ENCODE results near the gene RHBDL3.
"Not testable (repeated sequence)": the region's sequence is repeated elsewhere in the genome, so short reads cannot be mapped to it uniquely, and the experiment has no call there.

RHBDL3 gene

DNA sequence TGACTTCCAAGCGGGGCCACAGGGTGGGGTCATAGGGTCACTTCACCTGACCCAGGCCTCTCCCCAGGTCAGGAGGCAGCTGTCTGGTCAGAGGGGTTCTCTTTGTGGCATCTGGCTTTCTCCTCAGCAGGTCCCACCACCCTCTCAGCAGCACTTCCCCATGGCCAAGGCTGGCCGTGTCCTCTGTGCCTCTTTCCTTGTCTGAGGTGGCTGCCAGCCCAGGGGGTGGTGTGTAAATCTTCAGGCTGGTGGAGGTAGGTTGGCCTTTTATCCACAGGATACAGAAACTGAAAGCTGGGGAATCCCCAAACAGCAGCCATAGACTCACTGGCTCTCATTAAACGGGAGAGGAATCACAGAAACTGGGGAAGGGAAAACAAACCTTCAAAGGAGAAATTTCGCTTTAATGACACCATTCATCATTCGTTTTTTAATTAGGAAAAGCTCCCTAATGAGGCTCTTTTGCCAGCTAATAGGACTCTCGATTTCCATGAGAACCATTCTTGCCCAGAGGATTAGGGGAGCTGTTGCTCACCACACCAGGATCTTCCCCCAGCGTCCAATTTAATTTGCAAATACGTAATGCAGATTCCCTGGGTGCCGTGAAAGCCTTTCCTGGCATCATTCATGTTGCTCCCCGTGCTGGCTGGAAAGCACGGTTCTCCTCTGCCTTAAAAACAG is 58.3 kb downstream of the RHBDL3 start:
- no peak for DNase-seq (ENCODE audit: low read depth)

DNA sequence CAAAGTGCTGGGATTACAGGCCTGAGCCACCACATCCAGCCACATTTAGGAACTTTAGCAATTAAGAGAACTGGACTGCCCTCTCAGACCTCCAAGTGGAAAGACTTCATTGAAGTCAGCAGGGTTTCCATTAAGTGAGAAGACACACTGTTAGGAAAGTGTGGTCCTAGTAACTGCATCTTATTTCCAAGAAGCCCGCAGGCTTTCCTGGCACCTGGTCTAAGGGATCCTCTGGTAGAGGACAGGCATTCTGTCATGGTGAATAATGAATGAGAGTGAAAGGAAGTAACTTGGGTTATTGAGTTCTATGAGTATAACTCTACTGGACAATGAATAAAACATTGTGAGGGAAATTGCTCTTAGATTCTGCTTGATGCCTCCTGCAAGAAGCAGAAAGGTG is 62.3 kb downstream of the RHBDL3 start:
- DNase-seq (ENCODE audit: low read depth), result no peak

DNA sequence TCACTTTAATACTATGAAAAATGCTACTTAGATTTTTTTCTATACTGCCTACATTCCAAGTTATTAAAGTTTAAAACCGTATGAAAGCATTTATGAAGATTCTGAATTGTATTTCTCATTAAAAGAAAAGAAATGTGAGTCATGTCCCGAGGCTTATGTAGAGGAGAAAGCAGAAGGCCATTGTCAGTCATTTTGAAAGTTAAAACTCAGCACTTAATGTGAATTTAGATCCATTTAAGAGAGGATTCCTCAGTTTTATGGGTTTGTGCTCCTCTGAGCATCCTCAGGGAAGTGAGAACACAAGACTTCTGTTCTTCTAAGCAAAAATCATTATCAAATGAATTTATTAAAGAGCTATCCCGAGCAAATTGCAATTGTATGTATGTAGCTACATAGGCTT is 64.5 kb downstream of the RHBDL3 start:
- DNase-seq (ENCODE audit: low read depth), result no peak

DNA sequence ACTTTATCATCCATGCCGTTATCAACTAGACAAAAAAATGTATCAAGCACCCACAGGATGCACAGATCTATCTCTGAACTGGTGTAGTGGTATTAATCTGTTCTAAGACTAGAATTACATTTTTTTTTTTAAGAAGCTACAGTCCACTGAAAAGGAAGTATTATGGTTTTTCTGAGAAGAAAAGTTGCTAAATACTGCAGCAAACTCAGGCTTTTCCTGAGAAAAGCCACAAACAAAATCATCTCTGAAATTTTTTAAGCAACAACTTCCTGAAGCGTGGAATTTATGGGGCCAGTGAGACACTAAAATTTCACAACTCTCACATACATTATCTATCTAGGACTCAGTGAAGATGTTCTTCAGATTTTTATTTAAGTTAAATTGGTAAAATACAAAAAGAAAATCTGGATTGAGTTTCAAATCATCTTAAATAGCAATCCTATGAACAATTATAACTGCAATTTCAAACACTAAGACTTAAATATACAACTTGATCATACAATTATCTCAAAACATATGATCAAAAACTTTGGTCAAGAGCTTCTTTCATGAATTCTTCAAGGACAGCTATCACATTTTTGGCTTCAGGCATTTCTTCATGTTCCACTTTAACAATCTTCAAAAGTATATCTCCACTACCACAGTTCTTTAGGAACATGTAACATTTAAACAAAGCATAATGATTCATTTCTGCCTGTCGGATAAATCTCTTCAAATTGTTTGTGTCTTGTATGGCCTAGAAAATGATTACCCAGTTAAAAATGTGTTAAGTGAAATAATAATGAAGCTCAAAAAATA is 65.8 kb downstream of the RHBDL3 start:
- DNase-seq (ENCODE audit: low read depth), result no peak

DNA sequence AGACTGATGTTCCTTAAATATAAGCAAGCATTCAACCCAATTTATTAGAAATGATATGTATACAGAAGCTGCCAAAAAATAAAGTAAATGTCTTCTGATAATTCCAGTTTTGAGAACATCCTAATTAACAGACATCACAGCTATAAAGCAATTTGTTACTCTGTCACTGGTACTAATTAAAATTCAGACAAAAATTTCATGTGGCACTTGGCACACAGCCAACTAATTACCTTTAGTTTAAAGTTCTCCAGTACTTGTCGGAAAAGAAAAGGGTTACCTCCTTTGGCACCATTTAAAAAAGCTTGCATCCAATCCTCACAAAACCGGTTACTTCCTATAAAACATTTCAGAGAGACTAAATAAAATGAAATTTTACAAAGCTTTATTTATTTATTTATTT is 67.6 kb downstream of the RHBDL3 start:
- DNase-seq (ENCODE audit: low read depth), result no peak

DNA sequence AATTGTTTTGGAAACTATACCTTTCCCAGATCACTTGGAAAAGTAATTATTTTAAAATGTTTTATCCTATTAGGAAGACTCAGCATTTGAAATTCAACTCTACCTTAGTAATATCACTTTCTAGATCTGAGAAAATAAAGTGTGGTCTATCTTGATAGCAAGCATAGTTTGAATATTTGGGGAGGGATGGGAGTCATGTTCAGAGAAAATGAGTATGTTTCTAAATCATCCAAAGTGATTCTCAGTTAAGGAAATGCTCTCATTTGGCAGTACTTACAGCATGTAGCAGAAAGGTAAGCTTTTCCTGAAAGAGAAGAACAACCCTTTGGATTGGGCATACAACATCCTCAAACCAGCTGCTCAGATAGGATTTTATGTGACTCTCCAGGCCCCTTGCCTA is 69.4 kb downstream of the RHBDL3 start:
- no peak for DNase-seq (ENCODE audit: low read depth)

DNA sequence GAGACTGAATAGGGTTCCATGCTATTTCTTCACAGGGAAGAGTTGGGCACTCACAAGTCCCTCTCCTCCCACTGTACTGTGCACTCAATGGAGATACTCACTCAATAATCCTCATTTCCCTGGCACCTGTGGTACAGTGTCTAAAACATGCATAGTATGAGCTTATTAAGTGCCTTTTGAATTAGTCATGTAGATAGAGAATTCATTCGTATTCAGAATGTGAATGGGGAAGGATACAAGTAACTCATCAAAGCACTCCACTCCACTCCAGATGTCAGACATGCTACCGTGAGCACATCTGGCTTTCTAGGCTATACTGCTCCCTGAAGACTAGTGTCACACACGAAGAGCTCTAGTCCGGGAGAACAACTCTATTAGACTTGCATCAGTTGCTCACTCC is 70.1 kb downstream of the RHBDL3 start:
- no peak for DNase-seq (ENCODE audit: low read depth)

DNA sequence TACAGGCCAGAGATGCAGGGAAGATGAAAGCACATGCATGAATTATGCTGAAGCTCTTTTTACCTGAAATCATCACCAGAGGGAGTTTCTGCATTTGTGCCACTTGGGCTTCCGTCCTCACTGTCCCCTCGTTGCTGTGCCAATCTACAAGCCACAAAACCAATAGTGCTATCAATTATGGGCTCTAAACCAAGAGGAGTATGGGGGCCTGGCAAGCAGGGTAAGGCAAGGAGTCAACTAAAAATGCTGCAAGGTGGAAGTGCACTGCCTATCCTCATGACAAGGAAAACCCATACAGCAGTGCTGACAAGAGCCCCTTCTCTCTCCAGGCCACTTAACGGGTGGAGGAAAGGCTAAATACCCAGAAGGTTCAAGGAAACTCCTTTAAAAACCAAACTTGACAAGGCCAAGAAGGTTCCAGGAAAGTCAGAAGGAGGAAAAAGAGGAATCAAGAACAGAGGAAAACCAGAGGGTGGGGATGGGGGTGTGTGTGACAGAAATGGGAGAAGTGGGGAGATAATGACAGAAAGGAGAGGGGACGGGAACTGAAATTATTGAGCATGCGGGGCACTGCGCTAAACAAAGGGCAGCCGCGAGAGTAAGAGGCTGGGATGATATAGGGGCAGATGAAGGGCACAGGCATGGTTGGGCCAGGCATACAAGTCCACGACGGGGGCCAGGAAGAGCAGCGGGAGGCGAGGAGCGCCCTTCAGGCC is 75.7 kb downstream of the RHBDL3 start:
- no peak for DNase-seq (ENCODE audit: low read depth)

DNA sequence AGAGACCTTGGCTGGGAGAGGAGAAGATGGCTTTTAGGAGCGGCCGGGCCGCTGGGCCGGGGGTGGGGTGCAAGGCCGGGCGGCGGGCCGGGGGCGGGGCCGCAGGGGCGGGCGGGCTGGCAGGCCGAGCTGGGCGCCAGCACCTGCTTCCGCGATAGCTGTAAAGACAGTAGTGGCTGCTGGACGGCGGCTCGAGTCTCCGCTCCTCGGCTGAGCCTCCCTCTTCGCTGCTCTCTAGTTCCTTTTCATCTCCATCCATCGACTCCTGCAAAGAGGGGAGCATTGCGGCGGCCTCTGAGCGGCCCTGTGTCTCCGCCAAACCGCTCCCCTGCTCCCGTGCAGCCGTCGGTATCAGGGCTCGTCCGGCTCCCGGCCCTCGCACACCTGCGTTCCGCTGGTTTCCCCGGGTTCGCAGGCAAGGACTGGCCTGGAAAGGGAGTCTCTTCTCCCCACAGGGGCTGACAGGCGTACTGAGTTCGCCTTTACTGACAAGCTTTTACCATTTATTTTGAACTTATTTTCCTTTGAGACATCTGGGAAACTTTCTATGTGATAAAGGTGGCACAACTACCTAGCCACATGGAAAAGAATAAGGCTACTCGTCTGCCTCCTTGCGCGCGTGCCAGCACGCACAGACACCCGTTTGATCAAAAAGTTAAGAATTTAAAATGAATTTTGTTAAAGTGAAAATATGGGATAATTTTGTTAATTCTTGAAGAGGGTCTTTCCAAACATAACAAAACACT is 76.4 kb downstream of the RHBDL3 start, which contains the start of gene C17orf75:
Gene C17orf75 (minus strand): TSS at position 317 of the 746 bp plus-strand sequence. CDS start 34 bp downstream, at position 283.
- DNase-seq (ENCODE audit: low read depth), result peak; percentile 61

DNA sequence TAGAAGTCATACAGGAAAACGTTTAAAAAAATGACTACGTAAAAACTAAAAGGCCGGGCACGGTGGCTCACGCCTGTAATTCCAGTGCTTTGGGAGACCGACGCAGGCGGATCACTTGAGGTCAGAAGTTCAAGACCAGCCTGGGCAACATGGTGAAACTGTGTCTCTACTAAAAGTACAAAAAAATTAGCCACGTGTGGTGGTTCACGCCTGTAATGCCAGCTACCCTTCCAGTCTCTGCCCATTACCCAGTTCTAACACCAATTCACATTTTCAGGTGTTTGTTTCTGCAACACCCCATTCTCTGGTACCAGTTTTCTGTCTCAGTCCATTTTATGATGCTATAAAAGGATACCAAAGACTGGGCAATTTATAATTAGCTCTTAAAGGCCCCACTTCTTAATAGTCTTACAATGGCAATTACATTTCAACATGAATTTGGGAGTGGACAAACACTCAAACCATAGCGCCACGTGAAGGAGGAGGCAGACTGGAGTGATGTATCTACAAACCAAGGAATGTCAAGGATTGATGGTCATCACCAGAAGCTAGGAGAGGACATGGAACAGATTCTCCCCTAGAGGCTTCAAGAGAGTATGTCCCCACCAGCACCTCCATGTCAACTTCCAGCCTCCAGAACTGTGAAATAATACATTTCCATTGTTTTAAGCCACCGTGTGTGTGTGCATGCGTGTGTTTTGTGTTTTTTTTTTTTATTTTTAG is 77.1 kb downstream of the RHBDL3 start:
- DNase-seq (ENCODE audit: low read depth), result no peak

DNA sequence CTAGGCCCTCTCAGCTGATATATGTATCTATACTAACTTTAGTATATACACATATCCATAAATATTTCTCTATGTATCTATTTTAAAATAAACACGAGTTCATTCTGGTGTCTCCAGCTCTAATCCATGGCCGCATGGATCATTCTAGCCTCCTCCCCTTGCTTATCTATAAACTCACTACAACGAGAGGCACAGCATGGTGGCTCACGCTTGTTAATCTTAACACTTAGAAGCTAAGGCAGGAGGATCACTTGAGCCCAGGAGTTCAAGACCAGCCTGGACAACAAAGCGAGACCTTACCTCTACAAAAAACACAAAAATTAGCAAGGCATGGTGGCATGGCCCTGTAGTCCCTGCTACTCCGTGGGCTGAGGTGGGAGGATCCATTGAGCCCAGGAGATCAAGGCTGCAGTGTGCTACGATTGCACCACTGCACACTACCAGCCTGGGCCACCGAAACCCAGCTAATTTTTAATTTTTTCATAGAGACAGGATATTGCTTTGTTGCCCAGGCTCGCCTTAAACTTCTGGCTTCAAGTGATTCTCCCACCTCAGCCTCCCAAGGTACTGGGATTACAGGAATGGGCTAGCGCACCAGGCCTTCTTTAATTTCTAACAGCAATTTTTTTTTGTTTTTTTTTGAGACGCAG is 80.4 kb downstream of the RHBDL3 start:
- no peak for DNase-seq (ENCODE audit: low read depth)

DNA sequence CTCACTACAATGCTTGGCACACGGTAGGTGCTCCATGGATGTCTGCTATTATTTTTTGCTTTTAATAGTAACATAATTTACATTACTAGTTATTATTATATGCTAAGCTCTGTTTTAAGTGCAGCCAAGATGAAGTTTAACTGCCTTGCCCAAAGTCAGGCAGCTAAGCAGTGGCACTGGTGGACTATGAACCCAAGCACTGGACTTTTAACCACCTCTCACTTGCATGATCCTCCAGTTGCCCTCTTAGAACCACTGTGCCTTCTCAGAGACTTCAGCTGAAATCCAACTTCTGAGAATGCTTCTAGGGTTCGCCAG is 82.8 kb downstream of the RHBDL3 start:
- DNase-seq (ENCODE audit: low read depth), result no peak

DNA sequence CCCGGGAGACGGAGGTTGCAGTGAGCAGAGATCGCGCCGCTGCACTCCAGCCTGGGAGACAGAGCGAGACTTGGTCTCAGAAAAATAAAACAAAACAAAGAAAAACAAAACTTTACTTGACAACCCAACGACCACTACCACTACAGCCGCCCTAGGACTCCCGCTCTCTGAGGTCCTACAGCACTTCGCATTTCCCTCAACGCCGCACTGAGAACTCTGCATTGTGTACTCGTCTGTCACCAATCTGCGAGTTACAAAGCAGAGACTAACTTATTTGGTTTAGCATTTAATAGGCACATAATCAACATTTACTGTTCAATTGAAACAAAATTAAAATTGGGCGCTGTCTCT is 83.8 kb downstream of the RHBDL3 start:
- no peak for DNase-seq (ENCODE audit: low read depth)

DNA sequence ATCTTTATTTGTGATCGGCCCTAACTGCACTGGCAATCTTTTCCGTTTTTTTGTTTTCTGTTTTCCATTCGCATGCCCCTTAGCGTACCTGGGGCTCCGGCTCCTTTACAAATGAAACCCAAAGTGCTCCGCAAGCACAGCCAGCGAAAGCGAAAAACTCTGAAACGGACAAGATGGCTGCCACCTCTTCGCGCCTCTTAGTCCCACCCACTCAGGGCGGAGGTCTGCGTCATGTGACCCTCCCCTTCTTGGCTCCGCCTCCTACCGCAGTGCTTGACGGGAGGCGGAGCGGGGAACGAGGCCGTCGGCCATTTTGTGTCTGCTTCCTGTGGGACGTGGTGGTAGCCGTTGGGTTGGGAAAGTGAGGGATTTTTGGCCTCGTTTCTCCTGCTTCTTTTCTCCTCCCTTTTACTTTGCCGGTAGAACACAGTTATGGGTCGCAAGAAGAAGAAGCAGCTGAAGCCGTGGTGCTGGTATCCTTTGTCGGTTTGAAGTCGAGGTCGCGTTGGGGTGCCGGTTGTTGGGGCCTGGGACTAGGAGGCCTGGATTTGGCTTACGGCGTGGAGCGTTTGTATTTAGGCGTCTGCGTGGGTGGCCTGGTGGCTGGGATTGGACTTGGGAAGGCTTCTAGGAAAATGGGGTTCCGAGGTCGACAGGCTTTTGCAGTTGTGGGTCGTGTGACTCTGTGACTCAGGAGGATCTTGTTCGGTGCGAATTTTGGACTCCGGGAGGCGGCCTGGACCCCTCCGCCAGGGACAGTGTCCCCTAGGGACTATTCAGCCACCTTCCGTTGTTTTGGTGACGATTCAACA is 84.4 kb downstream of the RHBDL3 start, which contains the start of gene ZNF207:
Gene ZNF207 (plus strand): TSS at position 304 of the 812 bp plus-strand sequence. CDS start 129 bp downstream, at position 433.
- DNase-seq (ENCODE audit: low read depth), result peak; percentile 88

DNA sequence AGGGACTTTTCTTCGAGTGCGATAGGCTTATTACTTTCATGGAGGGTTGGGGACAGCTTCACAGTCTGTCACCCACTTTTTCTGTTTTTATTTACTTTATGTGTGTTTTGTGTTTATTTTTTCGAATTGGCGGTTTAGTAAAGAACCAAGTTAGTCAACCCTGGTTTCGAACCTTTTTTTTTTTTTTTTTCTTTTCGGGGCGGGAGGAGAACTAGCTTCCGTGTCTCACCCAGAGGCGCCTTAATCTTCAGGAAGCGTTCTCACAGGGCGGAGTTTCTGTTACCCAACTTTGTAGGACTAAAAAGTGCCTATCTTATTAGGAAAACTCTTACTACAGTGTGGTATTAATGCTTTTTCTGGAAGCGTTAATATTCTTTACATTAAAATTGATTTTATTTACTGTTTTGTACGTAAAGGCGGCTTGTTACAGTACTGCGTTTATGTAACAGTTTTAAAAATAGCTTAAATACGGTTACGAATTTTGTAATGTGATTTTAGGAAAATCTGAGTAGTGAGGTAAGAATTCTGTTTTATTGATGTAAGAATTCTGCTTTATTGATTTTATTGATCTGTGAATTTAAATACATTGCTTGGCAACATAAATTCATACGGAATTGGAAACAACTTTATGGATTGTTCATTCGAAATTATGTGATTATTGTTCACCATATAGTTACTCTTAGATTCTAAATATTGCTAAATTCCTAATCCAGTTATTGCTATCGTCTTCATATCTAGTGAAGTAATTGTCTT is 85.2 kb downstream of the RHBDL3 start:
- DNase-seq (ENCODE audit: low read depth), result peak; percentile 19

DNA sequence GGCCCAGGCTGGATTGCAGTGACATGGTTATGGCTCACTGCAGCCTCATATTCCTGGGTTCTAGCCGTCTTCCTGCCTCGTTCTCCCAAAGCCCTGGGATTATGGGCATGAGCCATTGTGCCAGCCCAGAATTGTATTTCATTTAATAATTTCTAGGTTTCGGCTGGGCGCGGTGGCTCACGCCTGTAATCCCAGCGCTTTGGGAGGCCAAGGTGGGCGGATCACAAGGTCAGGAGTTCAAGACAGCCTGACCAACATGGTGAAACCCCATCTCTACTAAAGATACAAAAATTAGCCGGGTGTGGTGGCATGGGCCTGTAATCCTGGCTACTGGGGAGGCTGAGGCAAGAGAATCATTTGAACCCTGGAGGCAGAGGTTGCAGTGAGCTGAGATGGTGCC is 87.1 kb downstream of the RHBDL3 start:
- not testable (repeated sequence) for DNase-seq (ENCODE audit: low read depth)

DNA sequence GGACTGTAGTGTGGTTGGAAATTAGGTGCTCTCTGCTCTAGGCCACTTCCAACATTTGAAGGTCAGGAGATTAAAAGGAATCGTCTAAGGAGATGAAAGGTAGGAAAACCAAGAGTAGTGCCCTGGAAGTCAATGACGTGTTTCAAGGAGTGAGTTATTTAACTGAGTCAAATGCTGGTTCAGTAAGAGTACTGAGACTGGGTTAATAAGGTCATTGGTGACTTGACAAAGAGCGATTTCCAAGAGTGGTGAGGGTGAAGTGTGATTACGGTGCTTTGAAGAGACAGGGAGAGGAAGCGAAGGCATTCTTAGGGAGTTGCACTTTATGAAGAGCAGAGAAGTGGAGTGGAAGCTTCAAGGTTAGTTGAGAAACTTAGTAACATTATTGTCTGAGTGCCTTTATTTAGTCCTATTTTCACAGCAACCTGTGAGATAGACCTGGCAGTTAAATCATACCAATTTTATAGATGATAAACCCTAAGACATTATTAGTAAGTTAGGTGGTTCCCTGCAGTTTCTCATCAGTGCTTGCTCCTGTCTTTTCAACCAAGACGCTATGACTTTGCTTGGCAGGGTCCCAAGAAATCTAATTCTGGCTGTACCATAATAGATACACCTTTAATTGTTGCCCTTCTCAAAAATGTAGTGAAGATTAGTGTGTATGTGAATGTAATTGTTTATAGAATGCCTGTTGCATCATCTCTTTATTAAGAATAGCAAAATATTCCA is 90.2 kb downstream of the RHBDL3 start:
- no peak for DNase-seq (ENCODE audit: low read depth)

DNA sequence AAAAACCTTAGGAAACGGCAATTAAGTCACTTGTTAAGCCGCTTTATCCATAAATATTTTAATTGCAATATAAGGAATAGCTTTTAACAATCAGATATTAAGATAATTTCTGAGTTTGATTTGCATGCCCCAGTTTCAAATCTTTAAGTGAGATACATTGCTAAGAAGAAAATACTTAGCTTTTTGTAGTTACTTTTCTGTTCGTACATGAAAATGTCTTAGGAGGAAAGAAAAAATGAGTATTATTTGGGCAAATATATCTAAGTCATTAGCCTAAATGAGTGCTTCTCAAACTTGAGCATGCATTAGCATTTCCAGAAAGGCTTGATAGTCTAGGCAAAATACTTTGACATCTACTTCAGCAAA is 90.7 kb downstream of the RHBDL3 start:
- no peak for DNase-seq (ENCODE audit: low read depth)

DNA sequence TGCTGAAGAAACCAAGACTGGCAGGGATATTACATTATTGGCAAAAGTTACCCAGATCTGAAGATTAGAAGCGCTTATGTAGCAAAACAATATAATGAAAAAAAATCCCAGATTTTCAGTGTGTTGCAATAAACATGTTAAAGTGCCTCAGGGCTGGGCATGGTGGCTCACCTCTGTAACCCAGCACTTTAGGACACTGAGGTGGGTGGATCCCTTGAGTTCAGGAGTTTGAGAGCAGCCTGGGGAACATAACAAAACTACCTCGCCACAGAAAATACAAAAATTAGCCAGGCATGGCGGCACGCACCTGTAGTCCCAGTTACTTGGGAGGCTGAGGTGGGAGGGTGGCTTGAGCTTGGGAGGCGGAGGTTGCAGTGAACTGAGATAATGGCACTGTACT is 91.1 kb downstream of the RHBDL3 start:
- no peak for DNase-seq (ENCODE audit: low read depth)
